ENCODE measurements around the gene RAPGEF1. TPM values are rescaled to one million over a fixed set of nuclear protein-coding genes. Genes with fewer than 3 reads are reported as not detected.

RAPGEF1 gene
- total RNA-seq, 1 donor from 2014 or later = 94.3 TPM

DNA sequence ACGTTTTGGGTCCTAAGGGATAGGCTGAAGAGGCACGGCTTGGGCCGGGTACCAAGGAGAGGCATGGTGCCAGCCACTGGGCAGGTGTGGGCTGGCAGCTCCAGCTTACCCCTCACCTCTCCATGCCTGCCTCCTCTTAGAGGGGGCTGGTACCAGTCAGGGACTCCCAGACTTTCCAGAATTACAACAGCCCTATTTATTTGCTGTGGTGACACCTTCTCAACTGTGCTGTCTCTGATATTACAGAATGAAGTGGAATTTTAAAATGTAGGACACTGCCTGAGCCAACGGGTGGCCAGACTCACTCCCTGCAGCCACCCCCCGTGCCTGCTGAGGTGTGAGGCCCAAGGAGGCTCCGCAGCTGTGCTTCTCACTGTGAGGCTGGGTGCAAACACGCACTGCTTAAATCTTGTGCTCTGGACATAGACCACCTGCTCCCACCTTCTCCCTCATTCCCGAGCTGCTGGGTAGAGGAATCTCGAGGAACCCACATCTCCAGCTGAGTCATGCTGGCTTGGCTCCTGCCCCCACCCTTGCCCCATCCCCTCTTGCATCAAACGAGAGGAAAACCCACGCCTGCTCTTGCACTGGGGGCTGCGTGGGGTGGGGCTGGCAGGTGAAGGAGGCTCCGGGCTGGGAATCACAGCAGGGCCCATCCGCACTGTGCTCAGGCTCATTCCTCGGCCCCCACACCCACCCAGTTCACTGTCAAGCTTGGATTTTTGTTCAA is 146.6 kb downstream of the RAPGEF1 start:
- H3K27me3 Mint-ChIP-seq (ENCODE audit: unreplicated experiment) = no peaks in the 10 kb centered on the region
- H3K36me3 Mint-ChIP-seq (ENCODE audit: unreplicated experiment) = peaks cover 33% of the 10 kb centered on the region
- TF ChIP-seq CTCF (IDR thresholded peaks at IDR 0.05) = no peak
- no peak overlapping the region for H3K27ac Mint-ChIP-seq (ENCODE audit: unreplicated experiment)
- H3K4me3 Mint-ChIP-seq (ENCODE audit: unreplicated experiment) = no peak overlapping the region
- DNase-seq (ENCODE audit: extremely low spot score, unreplicated experiment) = no peak
- H3K9me3 Mint-ChIP-seq (ENCODE audit: unreplicated experiment) = no peaks in the 10 kb centered on the region
- no peaks in the 10 kb centered on the region for H3K4me1 Mint-ChIP-seq (ENCODE audit: unreplicated experiment)

GRCh38 chr9:131591845-131592208 is 148.0 kb downstream of the RAPGEF1 start:
- Mint-ChIP-seq H3K9me3 (ENCODE audit: unreplicated experiment) (no peaks in the 10 kb centered on the region), H3K36me3 (ENCODE audit: unreplicated experiment) (peaks cover 25% of the 10 kb centered on the region), H3K27me3 (ENCODE audit: unreplicated experiment) (no peaks in the 10 kb centered on the region), H3K27ac (ENCODE audit: unreplicated experiment) (peak overlapping the region; percentile 41), H3K4me3 (ENCODE audit: unreplicated experiment) (no peak overlapping the region), H3K4me1 (ENCODE audit: unreplicated experiment) (no peaks in the 10 kb centered on the region)
- TF ChIP-seq CTCF (IDR thresholded peaks at IDR 0.05) = no peak
- no peak for DNase-seq (ENCODE audit: extremely low spot score, unreplicated experiment)

- H3K4me1 Mint-ChIP-seq (ENCODE audit: unreplicated experiment) = no peaks in the 10 kb centered on the region
- H3K27me3 Mint-ChIP-seq (ENCODE audit: unreplicated experiment) = no peaks in the 10 kb centered on the region
- H3K9me3 Mint-ChIP-seq (ENCODE audit: unreplicated experiment) = no peaks in the 10 kb centered on the region
- H3K36me3 Mint-ChIP-seq (ENCODE audit: unreplicated experiment) = peaks cover 23% of the 10 kb centered on the region
- no peak overlapping the region for H3K4me3 Mint-ChIP-seq (ENCODE audit: unreplicated experiment)
- peak; percentile 85 for TF ChIP-seq CTCF (IDR thresholded peaks at IDR 0.05)
- peak; percentile 91 for DNase-seq (ENCODE audit: extremely low spot score, unreplicated experiment)
- peak overlapping the region; percentile 41 for H3K27ac Mint-ChIP-seq (ENCODE audit: unreplicated experiment)
These were observed 148.7 kb downstream of the RAPGEF1 start for GRCh38 chr9:131590907-131591844.

GRCh38 chr9:131590449-131590848 is 149.4 kb downstream of the RAPGEF1 start:
- Mint-ChIP-seq H3K4me1 (ENCODE audit: unreplicated experiment) (no peaks in the 10 kb centered on the region), H3K4me3 (ENCODE audit: unreplicated experiment) (no peak overlapping the region), H3K27me3 (ENCODE audit: unreplicated experiment) (no peaks in the 10 kb centered on the region), H3K9me3 (ENCODE audit: unreplicated experiment) (no peaks in the 10 kb centered on the region), H3K36me3 (ENCODE audit: unreplicated experiment) (peaks cover 16% of the 10 kb centered on the region), H3K27ac (ENCODE audit: unreplicated experiment) (no peak overlapping the region)
- no peak for DNase-seq (ENCODE audit: extremely low spot score, unreplicated experiment)
- no peak for TF ChIP-seq CTCF (IDR thresholded peaks at IDR 0.05)

- no peak for TF ChIP-seq CTCF (IDR thresholded peaks at IDR 0.05)
- DNase-seq (ENCODE audit: extremely low spot score, unreplicated experiment) = no peak
- peaks cover 12% of the 10 kb centered on the region for H3K36me3 Mint-ChIP-seq (ENCODE audit: unreplicated experiment)
These were observed 149.9 kb downstream of the RAPGEF1 start for GRCh38 chr9:131589993-131590392.

More at GRCh38 chr9:131589993-131590392, 149.9 kb downstream of the RAPGEF1 start:
- Mint-ChIP-seq H3K4me3 (ENCODE audit: unreplicated experiment) (no peak overlapping the region), H3K27me3 (ENCODE audit: unreplicated experiment) (no peaks in the 10 kb centered on the region), H3K4me1 (ENCODE audit: unreplicated experiment) (no peaks in the 10 kb centered on the region), H3K9me3 (ENCODE audit: unreplicated experiment) (no peaks in the 10 kb centered on the region), H3K27ac (ENCODE audit: unreplicated experiment) (no peak overlapping the region)
